Common myeloid progenitor, CD34-positive (primary cell): Measurements from ENCODE around the gene LRRC8C.

Experiments used
- CTCF ChIA-PET: fragments of 350-600 bp; sonication (Branson Sonifier 250); formaldehyde crosslinking; loops from one replicate; lab custom pipeline; 2021; ENCODE audit warnings: antibody characterized with exemption; lab: Charles Lee
- POLR2A ChIA-PET: fragments of 350-600 bp; sonication (Branson Sonifier 250); formaldehyde crosslinking; loops from one replicate; lab custom pipeline; 2021; ENCODE audit warnings: antibody characterized with exemption; lab: Charles Lee
- DNase-seq, 3 donors: peaks; one replicate each; pipeline versions ENCODE4 v3.0.0 to v3.0.0-alpha.2; 2013
- H3K27ac ChIP-seq, 2 experiments: 1 replicate in 1 of 2; 2 replicates in 1 of 2; pipeline ENCODE4 v1.7.0; 2013; ENCODE audit warnings: inconsistent platforms in 2 of 2, low read length in 2 of 2, mild to moderate bottlenecking in 2 of 2, low read depth in 1 of 2, moderate library complexity in 1 of 2; ENCODE audit not compliant: severe bottlenecking in 2 of 2, insufficient read depth in 1 of 2, poor library complexity in 1 of 2
- H3K27me3 ChIP-seq, 5 experiments: replicated peaks in 2 of 5; 1 replicate in 3 of 5; 2 replicates in 2 of 5; pipeline versions ENCODE4 v1.6.1 to v1.7.0; 2013; ENCODE audit warnings: low read length in 4 of 5, mild to moderate bottlenecking in 2 of 5, moderate library complexity in 2 of 5, inconsistent platforms in 1 of 5; ENCODE audit not compliant: insufficient read depth in 5 of 5, control insufficient read depth in 4 of 5
- H3K36me3 ChIP-seq, 4 experiments: 1 replicate in 2 of 4; 2 replicates in 2 of 4; pipeline versions ENCODE4 v1.6.1 to v1.7.0; 2013; ENCODE audit warnings: low read length in 3 of 4, control low read depth in 1 of 4, mild to moderate bottlenecking in 1 of 4; ENCODE audit not compliant: control insufficient read depth in 4 of 4, insufficient read depth in 4 of 4
- H3K4me1 ChIP-seq, 4 experiments: 1 replicate in 3 of 4; 2 replicates in 1 of 4; pipeline versions ENCODE4 v1.6.1 to v1.7.1; 2013; ENCODE audit warnings: low read length in 3 of 4, mild to moderate bottlenecking in 3 of 4, control low read depth in 1 of 4, inconsistent platforms in 1 of 4, moderate library complexity in 1 of 4; ENCODE audit not compliant: control insufficient read depth in 4 of 4, insufficient read depth in 4 of 4; ENCODE audit errors: control extremely low read depth in 1 of 4
- H3K4me3 ChIP-seq, 7 experiments: 1 replicate in 4 of 7; 2 replicates in 3 of 7; pipeline versions ENCODE4 v1.5.1 to v1.7.0; 2013; ENCODE audit warnings: mild to moderate bottlenecking in 7 of 7, low read length in 6 of 7, moderate library complexity in 6 of 7, inconsistent platforms in 2 of 7, low read depth in 2 of 7, control low read depth in 1 of 7; ENCODE audit not compliant: insufficient read depth in 4 of 7, control insufficient read depth in 1 of 7; ENCODE audit errors: extremely low read depth in 1 of 7
- H3K9me3 ChIP-seq, 5 experiments: 1 replicate in 4 of 5; 2 replicates in 1 of 5; pipeline versions ENCODE4 v1.6.1 to v1.7.1; 2013; ENCODE audit warnings: low read length in 4 of 5, mild to moderate bottlenecking in 2 of 5, inconsistent platforms in 1 of 5, low read depth in 1 of 5, moderate library complexity in 1 of 5; ENCODE audit not compliant: control insufficient read depth in 4 of 5, insufficient read depth in 2 of 5; ENCODE audit errors: control extremely low read depth in 1 of 5
- WGBS: methylation state at CpG from one replicate; pipeline ENCODE4 v1.1.5; 2013; ENCODE audit not compliant: insufficient coverage; 5-methylcytosine and 5-hydroxymethylcytosine counted together

LRRC8C gene

DNA sequence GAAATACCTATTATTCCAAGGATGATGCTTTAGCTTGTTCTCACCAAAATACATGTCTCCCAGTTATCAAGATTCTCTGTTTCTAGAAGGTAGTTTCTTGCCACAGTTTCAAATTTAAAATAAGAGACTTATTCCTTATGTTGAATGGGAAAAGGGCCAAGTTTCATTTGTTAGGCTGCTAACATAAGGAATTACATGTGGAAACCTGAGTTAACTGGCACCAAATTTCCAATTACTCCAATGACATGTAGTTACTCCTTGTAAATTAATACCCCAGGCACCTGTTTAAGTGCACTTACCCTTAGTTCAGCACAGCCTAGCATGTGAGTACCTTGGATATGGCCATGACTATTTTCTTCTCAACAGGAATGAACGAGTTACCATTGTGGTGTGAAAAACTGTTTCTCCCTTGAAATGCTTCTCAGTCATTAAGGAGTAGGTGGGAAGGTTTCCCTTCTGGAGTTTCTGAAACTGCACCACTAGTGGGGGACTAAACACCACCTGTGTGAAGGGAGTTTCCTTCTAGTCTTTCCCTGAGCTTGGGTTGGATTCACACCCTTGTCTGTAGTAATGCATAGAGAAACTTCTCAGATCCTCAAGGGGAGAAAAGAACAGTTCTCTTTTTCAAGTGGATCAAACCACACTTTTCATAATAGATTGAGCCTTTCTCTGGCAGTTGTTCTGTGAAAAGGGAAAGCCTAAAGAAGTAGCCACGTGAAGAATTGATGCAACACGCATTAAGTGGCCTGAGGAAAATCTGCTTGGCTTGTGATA lies 32.3 kb upstream of the LRRC8C start:
- no peak overlapping the region for H3K27ac ChIP-seq
- peaks cover 0 to 2% (median 0%) of the 10 kb centered on the region in 4 experiments for H3K4me1 ChIP-seq
- no peaks in the 10 kb centered on the region for H3K27me3 ChIP-seq
- ChIA-PET POLR2A (interaction anchor here (0.9 kb wide), 1 partner anchor 67 kb away, joined by 3 read pairs; no protein-coding TSS in a partner anchor), CTCF (interaction anchor here (0.7 to 13.5 kb wide), 15 partner anchors 9 to 627 kb away, joined by 3 to 109 read pairs (median 4); no protein-coding TSS in a partner anchor)
- no peak for DNase-seq
- 94% methylated on average over 3 of the region's 3 CpGs for WGBS
- no peaks in the 10 kb centered on the region for H3K9me3 ChIP-seq
- peaks cover 0 to 2% (median 0%) of the 10 kb centered on the region in 4 experiments for H3K36me3 ChIP-seq
- no peak overlapping the region for H3K4me3 ChIP-seq

DNA sequence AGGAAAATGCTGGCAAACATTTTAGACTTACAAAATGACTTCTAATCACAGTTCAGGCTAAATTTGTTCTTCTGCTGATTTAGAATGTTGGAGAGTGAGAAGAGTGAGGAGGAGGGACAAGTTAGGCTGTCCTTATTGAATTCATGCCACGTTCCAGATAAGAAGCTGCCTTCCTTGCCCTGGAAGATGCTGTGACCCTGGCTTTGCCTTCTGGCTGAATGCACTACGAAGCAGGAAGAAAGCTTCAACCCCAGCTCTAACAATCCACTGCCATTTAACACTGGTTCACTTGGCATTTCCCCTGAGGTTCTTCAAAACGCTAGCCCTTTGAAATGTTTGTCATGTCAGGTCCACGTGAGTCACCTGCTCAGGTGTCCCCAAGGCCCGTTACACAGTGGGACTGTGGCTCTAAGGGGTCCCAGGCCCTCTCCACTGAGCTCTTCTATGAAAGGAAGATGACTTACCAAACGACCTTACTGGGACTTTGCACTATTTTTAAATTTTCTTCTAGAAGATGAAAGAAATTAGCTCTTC lies 30.0 kb upstream of the LRRC8C start:
- H3K36me3 ChIP-seq, result no peaks in the 10 kb centered on the region
- H3K9me3 ChIP-seq, result no peaks in the 10 kb centered on the region
- ChIA-PET CTCF (interaction anchor here (1.0 to 13.5 kb wide), 9 partner anchors 14 to 160 kb away, joined by 3 to 109 read pairs (median 10); partner anchors contain the start of gene LRRC8C), POLR2A (interaction anchor here (1.9 kb wide), 1 partner anchor 160 kb away, joined by 4 read pairs; no protein-coding TSS in a partner anchor)
- no peak overlapping the region for H3K27ac ChIP-seq
- DNase-seq, result no peak
- H3K4me1 ChIP-seq, result peaks cover 0 to 2% (median 0%) of the 10 kb centered on the region in 4 experiments
- H3K27me3 ChIP-seq, result no peaks in the 10 kb centered on the region
- WGBS, result 92% methylated on average over 6 of the region's 6 CpGs
- H3K4me3 ChIP-seq, result no peak overlapping the region

DNA sequence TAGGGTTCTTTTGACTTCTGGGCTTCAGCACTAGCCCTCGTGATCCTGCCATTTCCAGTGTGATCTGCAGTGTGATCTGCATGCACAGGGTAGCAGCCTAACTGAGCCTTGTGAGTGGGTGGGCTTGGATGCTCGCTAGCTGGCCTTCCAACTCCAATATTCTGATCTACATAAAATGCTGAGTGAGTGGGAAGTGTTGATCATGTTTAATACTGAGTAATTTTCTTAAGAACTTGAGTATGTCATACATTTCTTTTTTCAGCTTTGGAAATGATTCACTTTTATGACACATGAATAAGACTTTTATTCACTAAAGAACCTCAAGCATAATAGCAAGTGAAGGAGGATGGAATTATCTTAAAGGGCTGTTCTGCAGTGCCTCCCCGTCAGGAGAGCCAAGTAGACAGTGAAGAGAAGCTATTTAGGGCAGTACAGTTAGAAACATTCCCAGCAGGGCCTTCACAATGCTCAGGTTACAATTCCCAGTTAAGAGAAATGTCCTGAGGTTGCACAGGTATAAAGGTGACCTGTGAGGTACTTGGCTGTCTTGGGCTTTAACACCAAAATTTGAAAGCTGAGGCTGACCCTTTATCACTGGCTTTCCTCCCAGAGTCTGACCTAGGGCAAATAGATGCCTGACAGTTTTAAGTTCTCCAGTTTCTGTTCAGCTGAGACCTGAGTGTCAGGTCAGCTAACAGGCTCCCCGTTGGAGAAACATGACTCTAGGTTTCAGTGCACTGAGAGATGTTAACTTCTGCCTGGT lies 29.1 kb upstream of the LRRC8C start:
- Histone ChIP-seq H3K27ac (no peak overlapping the region), H3K4me3 (no peak overlapping the region), H3K9me3 (no peaks in the 10 kb centered on the region), H3K27me3 (no peaks in the 10 kb centered on the region), H3K36me3 (peaks cover 0 to under 1% (median 0%) of the 10 kb centered on the region in 4 experiments), H3K4me1 (peaks cover 0 to 2% (median 0%) of the 10 kb centered on the region in 4 experiments)
- POLR2A ChIA-PET, result interaction anchor here (0.5 to 1.9 kb wide), 2 partner anchors 159 to 413 kb away, joined by 3 to 4 read pairs; no protein-coding TSS in a partner anchor
- 82% methylated on average over 3 of the region's 4 CpGs for WGBS
- DNase-seq, result no peak
- CTCF ChIA-PET, result interaction anchor here (1.0 to 13.5 kb wide), 14 partner anchors 13 to 159 kb away, joined by 3 to 109 read pairs (median 6); partner anchors contain the start of gene LRRC8C

DNA sequence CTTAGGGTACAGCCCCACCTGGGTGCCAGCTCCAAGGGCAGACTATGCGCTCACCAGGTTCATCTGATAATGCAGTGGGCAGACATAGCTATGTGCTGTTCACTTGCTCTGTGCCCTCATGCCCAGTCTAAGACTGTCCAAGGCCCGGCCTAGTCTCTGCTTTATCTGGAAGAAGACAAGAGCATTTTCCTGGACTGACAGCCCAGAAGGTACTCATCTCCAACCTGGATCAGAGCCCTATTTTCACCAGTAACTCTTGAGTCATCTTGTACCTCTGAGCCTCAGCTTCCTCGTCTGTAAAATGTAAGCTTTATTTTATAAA lies 28.5 kb upstream of the LRRC8C start:
- POLR2A ChIA-PET, result interaction anchor here (1.9 kb wide), 1 partner anchor 158 kb away, joined by 4 read pairs; no protein-coding TSS in a partner anchor
- Histone ChIP-seq H3K4me3 (no peak overlapping the region), H3K9me3 (no peaks in the 10 kb centered on the region), H3K27ac (no peak overlapping the region), H3K27me3 (no peaks in the 10 kb centered on the region), H3K4me1 (peaks cover 0 to under 1% (median 0%) of the 10 kb centered on the region in 4 experiments), H3K36me3 (peaks cover 0 to 2% (median 0%) of the 10 kb centered on the region in 4 experiments)
- CTCF ChIA-PET, result interaction anchor here (1.0 to 13.5 kb wide), 12 partner anchors 13 to 159 kb away, joined by 3 to 109 read pairs (median 6); partner anchors contain the start of gene LRRC8C
- no peak for DNase-seq
- WGBS, result 94% methylated on average over 2 of the region's 3 CpGs

DNA sequence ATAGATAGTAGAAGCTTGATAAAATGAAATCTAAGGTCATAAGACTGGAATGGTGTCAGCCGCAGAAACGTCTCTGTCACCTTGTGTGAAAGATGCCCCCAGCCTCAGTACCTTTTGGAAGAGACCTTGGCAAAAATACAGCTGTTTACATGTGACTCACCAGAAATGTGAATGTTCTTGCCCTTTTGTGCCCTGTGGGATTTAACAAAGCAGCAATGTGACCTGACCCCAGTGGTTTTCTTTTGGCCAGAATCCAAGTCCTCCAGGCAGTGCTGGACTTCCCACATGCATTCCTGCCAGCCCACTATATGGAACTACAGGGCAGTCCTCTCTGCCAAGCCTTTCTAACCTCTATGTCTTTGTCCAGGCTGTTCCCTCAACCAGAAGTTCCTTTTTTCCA lies 27.2 kb upstream of the LRRC8C start:
- Histone ChIP-seq H3K36me3 (peaks cover 0 to 2% (median 0%) of the 10 kb centered on the region in 4 experiments), H3K9me3 (no peaks in the 10 kb centered on the region), H3K27me3 (no peaks in the 10 kb centered on the region), H3K4me1 (no peaks in the 10 kb centered on the region), H3K27ac (no peak overlapping the region), H3K4me3 (no peak overlapping the region)
- CTCF ChIA-PET, result interaction anchor here (0.9 to 13.5 kb wide), 6 partner anchors 12 to 159 kb away, joined by 3 to 109 read pairs (median 8); no protein-coding TSS in a partner anchor
- POLR2A ChIA-PET, result no interaction called here
- no peak for DNase-seq
- WGBS, result 94% methylated on average over 2 of the region's 2 CpGs

DNA sequence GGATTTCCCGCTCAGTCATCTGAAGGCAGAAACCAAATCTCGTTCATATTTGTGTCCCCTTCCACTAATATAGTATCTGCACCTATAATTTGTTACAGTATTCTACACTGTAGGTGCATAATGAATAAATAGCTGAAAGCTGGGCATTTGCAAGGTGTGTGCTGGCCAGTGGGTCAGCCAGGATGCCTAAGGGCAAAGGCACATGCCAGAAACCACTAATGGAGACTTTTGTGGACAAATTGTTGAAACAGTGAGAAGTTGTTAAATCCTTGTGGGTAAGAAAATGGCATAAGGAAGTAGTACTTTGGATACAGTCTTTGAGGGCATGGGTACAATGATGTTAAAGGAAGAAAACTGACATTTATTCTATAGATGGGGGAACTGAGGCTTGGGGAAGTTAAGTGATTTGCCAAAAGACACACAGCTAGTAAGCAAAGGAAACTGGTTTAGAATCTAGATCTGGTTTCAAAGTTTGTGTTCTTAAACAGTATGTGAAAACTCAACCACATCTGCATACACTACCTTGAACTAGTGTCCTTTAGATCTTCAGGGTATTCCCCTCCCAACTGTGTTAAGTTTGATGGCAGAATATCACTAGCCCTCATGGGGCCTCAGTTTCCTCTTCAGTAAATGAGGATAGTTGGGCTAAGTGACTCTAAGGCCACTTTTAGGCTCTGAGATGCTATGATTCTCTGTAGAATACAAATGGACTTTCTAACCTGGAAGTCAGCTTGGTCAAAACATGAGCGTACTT lies 26.5 kb upstream of the LRRC8C start:
- no peak overlapping the region for H3K4me3 ChIP-seq
- H3K9me3 ChIP-seq, result no peaks in the 10 kb centered on the region
- H3K4me1 ChIP-seq, result no peaks in the 10 kb centered on the region
- WGBS, result 100% methylated on average over 1 of the region's 3 CpGs
- H3K27ac ChIP-seq, result no peak overlapping the region
- H3K27me3 ChIP-seq, result no peaks in the 10 kb centered on the region
- ChIA-PET POLR2A (interaction anchor here (0.6 kb wide), 1 partner anchor 273 kb away, joined by 4 read pairs; no protein-coding TSS in a partner anchor), CTCF (interaction anchor here (1.5 to 13.5 kb wide), 4 partner anchors 11 to 160 kb away, joined by 3 to 109 read pairs (median 34); no protein-coding TSS in a partner anchor)
- DNase-seq, result no peak
- H3K36me3 ChIP-seq, result peaks cover 0 to 2% (median 0%) of the 10 kb centered on the region in 4 experiments
